Vagina (tissue), 2 donors: ENCODE measurements around the gene KIAA0232. TPM values are rescaled to one million over a fixed set of nuclear protein-coding genes. Genes with fewer than 3 reads are reported as not detected.

ENCODE experiments used
- DNase-seq, 2 donors: peaks; one replicate each; pipeline ENCODE4 v3.0.0-alpha.2; 2017; ENCODE audit errors: extremely low spot score in 2 of 2
- H3K27ac ChIP-seq: fragments of 200-600 bp; sonication (generic); one replicate; pipeline ENCODE4 v1.5.1; 2019
- H3K27me3 ChIP-seq: fragments of 200-600 bp; sonication (generic); one replicate; pipeline ENCODE4 v1.5.1; 2019
- H3K36me3 ChIP-seq, 2 donors: fragments of 200-600 bp; sonication (generic); one replicate each; pipeline ENCODE4 v1.5.1; 2017 to 2019
- H3K4me1 ChIP-seq: fragments of 200-600 bp; sonication (generic); one replicate; pipeline ENCODE4 v1.5.1; 2019
- H3K4me3 ChIP-seq, 2 donors: fragments of 200-600 bp; sonication (generic); 1 replicate in 1 of 2; 2 replicates in 1 of 2; pipeline ENCODE4 v1.5.1; 2016 to 2019
- H3K9me3 ChIP-seq: fragments of 200-600 bp; sonication (generic); one replicate; pipeline ENCODE4 v1.5.1; 2019
- CTCF ChIP-seq, 3 experiments: fragments of 450-650 bp in 2 of 3; fragments of 200-600 bp in 1 of 3; sonication (generic) in 1 of 3; IDR thresholded peaks; one replicate each; pipeline ENCODE4 v1.5.1; 2017 to 2019; ENCODE audit warnings: antibody characterized with exemption in 3 of 3, mild to moderate bottlenecking in 2 of 3, moderate library complexity in 2 of 3
- POLR2A ChIP-seq, 2 donors: fragments of 450-650 bp; IDR thresholded peaks; one replicate each; pipeline ENCODE4 v1.6.1; 2017; ENCODE audit warnings: antibody characterized with exemption in 2 of 2, mild to moderate bottlenecking in 2 of 2, moderate library complexity in 2 of 2
- POLR2AphosphoS5 ChIP-seq, 2 donors: sonication (generic); formaldehyde crosslinking; IDR thresholded peaks; one replicate each; pipeline ENCODE4 v1.9.0; 2017; ENCODE audit warnings: antibody characterized with exemption in 2 of 2, mild to moderate bottlenecking in 2 of 2, low read depth in 1 of 2; ENCODE audit not compliant: insufficient read depth in 1 of 2
- intact Hi-C: fragments of 100-400 bp; cut with DNase I; formaldehyde crosslinking; loops from one replicate; pipeline ENCODE4 v1.15.1; 2023
- total RNA-seq: library from RNA; depleted of rRNA; stranded (reverse); fragments of >200 nt; gene quantifications from one replicate; pipeline ENCODE4 v1.2.3, GENCODE V29; 2016

Gene KIAA0232
- total RNA-seq, 1 donor from 2014 or later = 29.0 TPM

GRCh38 chr4:6749340-6750171 lies 33.0 kb upstream of the KIAA0232 start:
- Histone ChIP-seq H3K9me3 (no peaks in the 10 kb centered on the region), H3K36me3 (no peaks in the 10 kb centered on the region), H3K27ac (peak overlapping the region; percentile 15), H3K4me1 (peaks cover 44% of the 10 kb centered on the region), H3K27me3 (no peaks in the 10 kb centered on the region), H3K4me3 (no peak overlapping the region)
- intact Hi-C loops = no loop called here
- TF ChIP-seq POLR2AphosphoS5 (IDR thresholded peaks at IDR 0.05; ENCODE audit: insufficient read depth in 1 of 2, low read depth in 1 of 2) = peak; percentile 52 to 56
- no peak for TF ChIP-seq CTCF (IDR thresholded peaks at IDR 0.05)
- DNase-seq = no peak

GRCh38 chr4:6750286-6751221 lies 32.0 kb upstream of the KIAA0232 start:
- Histone ChIP-seq H3K9me3 (no peaks in the 10 kb centered on the region), H3K4me3 (no peak overlapping the region), H3K27ac (peak overlapping the region; percentile 15), H3K36me3 (no peaks in the 10 kb centered on the region), H3K4me1 (peaks cover 44% of the 10 kb centered on the region), H3K27me3 (no peaks in the 10 kb centered on the region)
- DNase-seq = no peak
- peak; percentile 21 to 24 for TF ChIP-seq POLR2AphosphoS5 (IDR thresholded peaks at IDR 0.05; ENCODE audit: insufficient read depth in 1 of 2, low read depth in 1 of 2)
- no peak for TF ChIP-seq CTCF (IDR thresholded peaks at IDR 0.05)
- TF ChIP-seq POLR2A (IDR thresholded peaks at IDR 0.05) = no peak
- intact Hi-C loops = no loop called here

- Histone ChIP-seq H3K27ac (no peak overlapping the region), H3K4me3 (no peak overlapping the region), H3K4me1 (peaks cover 41% of the 10 kb centered on the region), H3K27me3 (no peaks in the 10 kb centered on the region), H3K9me3 (no peaks in the 10 kb centered on the region), H3K36me3 (no peaks in the 10 kb centered on the region)
- DNase-seq = no peak
- intact Hi-C loops = no loop called here
- TF ChIP-seq POLR2A (IDR thresholded peaks at IDR 0.05) = no peak
- TF ChIP-seq CTCF (IDR thresholded peaks at IDR 0.05) = no peak
- no peak for TF ChIP-seq POLR2AphosphoS5 (IDR thresholded peaks at IDR 0.05; ENCODE audit: insufficient read depth in 1 of 2, low read depth in 1 of 2)
Measured at GRCh38 chr4:6751611-6752485, 30.7 kb upstream of the KIAA0232 start.

- Histone ChIP-seq H3K4me3 (no peak overlapping the region), H3K27ac (no peak overlapping the region), H3K9me3 (no peaks in the 10 kb centered on the region), H3K27me3 (no peaks in the 10 kb centered on the region), H3K36me3 (no peaks in the 10 kb centered on the region), H3K4me1 (peaks cover 35% of the 10 kb centered on the region)
- intact Hi-C loops = no loop called here
- no peak for DNase-seq
- no peak for TF ChIP-seq POLR2A (IDR thresholded peaks at IDR 0.05)
- no peak for TF ChIP-seq POLR2AphosphoS5 (IDR thresholded peaks at IDR 0.05; ENCODE audit: insufficient read depth in 1 of 2, low read depth in 1 of 2)
- TF ChIP-seq CTCF (IDR thresholded peaks at IDR 0.05) = no peak
Measured at GRCh38 chr4:6752486-6752829, 30.1 kb upstream of the KIAA0232 start.
